HG02571 (cell line): ENCODE results near the gene BAHCC1.

Experiments
- ATAC-seq: cut with Tn5 transposase; IDR thresholded peaks from one replicate; pipeline ENCODE4 v1.9.1; 2021; ENCODE audit warnings: mild to moderate bottlenecking, moderate library complexity; ENCODE audit not compliant: unreplicated experiment

The BAHCC1 gene

GRCh38 chr17:81386141-81386645 is 9.1 kb upstream of the BAHCC1 start:
- ATAC-seq = no peak

- no peak for ATAC-seq
These were observed 8.6 kb upstream of the BAHCC1 start for GRCh38 chr17:81386646-81387099.

GRCh38 chr17:81387100-81388090 is 7.9 kb upstream of the BAHCC1 start:
- ATAC-seq = no peak

- no peak for ATAC-seq
These were observed 7.1 kb upstream of the BAHCC1 start for GRCh38 chr17:81388091-81388611.

- ATAC-seq = no peak
These were observed 6.5 kb upstream of the BAHCC1 start for GRCh38 chr17:81388612-81389367.

- no peak for ATAC-seq
These were observed 5.7 kb upstream of the BAHCC1 start for GRCh38 chr17:81389585-81389984.

- ATAC-seq = no peak
These were observed 5.0 kb upstream of the BAHCC1 start for GRCh38 chr17:81390029-81390872.

GRCh38 chr17:81390873-81391255 is 4.4 kb upstream of the BAHCC1 start:
- ATAC-seq = no peak

GRCh38 chr17:81391293-81391935 is 3.8 kb upstream of the BAHCC1 start:
- no peak for ATAC-seq

GRCh38 chr17:81391936-81392908 is 3.0 kb upstream of the BAHCC1 start:
- no peak for ATAC-seq

GRCh38 chr17:81392909-81393654 is 2.2 kb upstream of the BAHCC1 start:
- no peak for ATAC-seq

GRCh38 chr17:81393684-81394376 is 1.4 kb upstream of the BAHCC1 start:
- no peak for ATAC-seq

- no peak for ATAC-seq
These were observed 808 bp upstream of the BAHCC1 start for GRCh38 chr17:81394377-81394920.

GRCh38 chr17:81395600-81396277 is 482 bp downstream of the BAHCC1 start:
- no peak for ATAC-seq

GRCh38 chr17:81396278-81396721 is 1.0 kb downstream of the BAHCC1 start:
- ATAC-seq = no peak

- ATAC-seq = no peak
These were observed 1.6 kb downstream of the BAHCC1 start for GRCh38 chr17:81396722-81397313.
